GM10847 (cell line): ENCODE results near the gene FXN.

Experiments used
- POLR2A ChIP-seq: IDR thresholded peaks from 2 replicates; pipeline ENCODE4 v1.6.1; 2011; ENCODE audit not compliant: insufficient read length; ENCODE audit errors: extremely low read depth

FXN gene

DNA sequence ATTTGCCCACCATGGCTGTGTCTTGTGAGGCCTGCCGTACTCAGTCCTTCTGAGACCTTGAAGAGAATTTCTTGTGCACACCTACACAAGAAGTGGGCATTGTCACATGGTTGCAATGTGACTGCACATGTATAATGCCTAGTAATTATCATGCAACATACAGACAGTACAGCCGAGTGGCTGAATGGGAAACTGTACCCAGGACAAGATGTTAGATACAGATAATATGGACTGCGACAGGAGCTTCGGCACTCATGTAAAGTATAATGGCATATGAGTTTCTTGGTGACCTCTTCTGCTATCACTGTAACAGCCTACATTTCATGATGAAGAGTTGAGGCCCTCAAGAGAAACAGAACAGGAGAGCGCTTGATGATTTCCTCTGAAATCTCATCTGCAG, 16.8 kb upstream of the FXN start:
- TF ChIP-seq POLR2A: no peak

DNA sequence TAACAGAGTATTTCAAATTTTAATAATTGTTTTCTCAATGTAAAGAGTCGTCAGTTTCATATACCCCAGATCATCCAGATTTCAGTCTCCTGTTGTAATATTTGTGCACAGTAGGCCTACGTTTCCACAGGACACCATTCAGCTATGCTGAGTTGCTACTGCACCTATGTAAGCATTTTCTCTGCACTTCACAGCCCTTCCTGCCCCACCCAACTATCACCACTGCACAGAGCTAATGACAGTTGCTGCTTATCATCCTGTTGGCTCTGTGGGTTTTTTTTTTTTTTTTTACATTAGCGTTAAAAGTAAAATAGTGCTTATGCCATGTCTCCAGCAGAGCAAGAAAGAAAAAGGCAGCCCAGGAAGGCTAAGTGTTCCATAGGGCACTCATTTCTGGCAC, 15.7 kb upstream of the FXN start:
- TF ChIP-seq POLR2A: no peak

DNA sequence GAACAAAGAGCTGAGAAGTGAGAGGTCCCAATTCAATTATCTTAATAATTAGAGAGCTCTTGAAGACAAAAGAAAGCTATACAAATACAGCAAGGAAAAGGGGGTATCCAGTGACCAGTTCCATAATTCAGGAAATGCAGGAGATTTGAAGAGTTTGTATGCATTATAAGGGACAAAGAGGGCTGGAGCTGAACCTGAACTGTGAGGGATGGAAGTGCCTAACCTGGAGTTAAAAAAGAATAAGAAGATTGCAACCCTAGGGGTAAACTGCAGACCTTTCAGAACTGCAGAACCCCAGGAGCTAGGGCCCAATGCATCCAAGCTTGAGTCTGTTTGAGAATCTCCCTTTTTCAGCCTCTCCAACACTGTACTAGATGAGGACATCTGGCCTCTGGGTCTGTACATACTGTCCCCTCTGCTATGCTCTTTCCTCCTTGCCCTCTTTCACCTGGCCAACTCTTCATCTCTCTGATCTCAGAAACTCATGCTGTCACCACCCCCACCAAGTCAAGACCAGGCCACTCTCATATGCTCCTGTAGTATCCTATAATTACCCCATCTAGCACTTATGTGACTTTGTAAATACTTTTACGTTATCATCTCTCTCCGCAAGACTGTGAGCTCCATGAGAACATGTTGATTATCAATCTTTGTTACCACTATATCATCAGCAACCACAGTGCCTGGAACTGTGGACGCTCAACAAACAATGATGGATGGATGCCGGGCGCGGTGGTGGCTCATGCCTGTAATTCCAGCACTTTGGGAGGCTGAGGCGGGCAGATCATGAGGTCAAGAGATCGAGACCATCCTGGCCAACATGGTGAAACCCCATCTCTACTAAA, 15.0 kb upstream of the FXN start:
- no peak for TF ChIP-seq POLR2A

GRCh38 chr9:69023650-69024049, 11.9 kb upstream of the FXN start:
- no peak for TF ChIP-seq POLR2A

GRCh38 chr9:69027355-69028097, 8.0 kb upstream of the FXN start:
- no peak for TF ChIP-seq POLR2A

DNA sequence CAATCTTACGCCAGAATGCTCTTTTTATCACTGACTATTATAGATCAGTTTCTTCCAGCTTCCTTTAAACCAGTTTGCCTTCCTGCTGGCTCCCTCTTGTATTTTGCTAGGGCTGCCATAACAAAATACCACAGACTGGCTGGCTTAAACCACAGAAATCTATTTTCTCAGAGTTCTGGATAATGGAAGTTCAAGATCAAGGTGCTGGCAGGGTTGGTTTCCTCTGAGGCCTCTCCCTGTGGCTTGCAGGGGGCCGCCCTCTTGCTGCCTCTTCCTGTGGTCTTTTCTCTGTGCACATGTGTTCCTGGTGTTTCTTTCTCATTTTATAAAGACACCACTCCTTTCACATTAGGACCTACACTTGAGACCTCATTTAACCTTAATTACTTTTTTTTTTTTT, 6.8 kb upstream of the FXN start:
- TF ChIP-seq POLR2A: no peak

GRCh38 chr9:69029535-69029934, 6.0 kb upstream of the FXN start:
- no peak for TF ChIP-seq POLR2A

- TF ChIP-seq POLR2A: no peak
These were observed 4.5 kb upstream of the FXN start for GRCh38 chr9:69030851-69031645.

DNA sequence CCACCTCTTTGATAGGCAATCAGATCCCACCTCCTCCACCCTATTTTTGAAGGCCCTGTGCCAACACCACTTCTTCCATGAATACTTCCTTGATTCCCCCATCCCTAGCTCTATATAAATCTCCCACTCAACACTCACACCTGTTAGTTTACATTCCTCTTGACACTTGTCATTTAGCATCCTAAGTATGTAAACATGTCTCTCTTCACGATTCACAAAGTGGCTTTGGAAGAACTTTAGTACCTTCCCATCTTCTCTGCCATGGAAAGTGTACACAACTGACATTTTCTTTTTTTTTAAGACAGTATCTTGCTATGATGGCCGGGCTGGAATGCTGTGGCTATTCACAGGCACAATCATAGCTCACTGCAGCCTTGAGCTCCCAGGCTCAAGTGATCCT, 1.5 kb upstream of the FXN start:
- no peak for TF ChIP-seq POLR2A

DNA sequence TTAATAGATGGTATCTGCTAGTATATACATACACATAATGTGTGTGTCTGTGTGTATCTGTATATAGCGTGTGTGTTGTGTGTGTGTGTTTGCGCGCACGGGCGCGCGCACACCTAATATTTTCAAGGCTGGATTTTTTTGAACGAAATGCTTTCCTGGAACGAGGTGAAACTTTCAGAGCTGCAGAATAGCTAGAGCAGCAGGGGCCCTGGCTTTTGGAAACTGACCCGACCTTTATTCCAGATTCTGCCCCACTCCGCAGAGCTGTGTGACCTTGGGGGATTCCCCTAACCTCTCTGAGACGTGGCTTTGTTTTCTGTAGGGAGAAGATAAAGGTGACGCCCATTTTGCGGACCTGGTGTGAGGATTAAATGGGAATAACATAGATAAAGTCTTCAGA, 757 bp downstream of the FXN start:
- TF ChIP-seq POLR2A: no peak

DNA sequence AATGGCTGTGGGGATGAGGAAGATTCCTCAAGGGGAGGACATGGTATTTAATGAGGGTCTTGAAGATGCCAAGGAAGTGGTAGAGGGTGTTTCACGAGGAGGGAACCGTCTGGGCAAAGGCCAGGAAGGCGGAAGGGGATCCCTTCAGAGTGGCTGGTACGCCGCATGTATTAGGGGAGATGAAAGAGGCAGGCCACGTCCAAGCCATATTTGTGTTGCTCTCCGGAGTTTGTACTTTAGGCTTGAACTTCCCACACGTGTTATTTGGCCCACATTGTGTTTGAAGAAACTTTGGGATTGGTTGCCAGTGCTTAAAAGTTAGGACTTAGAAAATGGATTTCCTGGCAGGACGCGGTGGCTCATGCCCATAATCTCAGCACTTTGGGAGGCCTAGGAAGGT, 1.2 kb downstream of the FXN start:
- TF ChIP-seq POLR2A: no peak

DNA sequence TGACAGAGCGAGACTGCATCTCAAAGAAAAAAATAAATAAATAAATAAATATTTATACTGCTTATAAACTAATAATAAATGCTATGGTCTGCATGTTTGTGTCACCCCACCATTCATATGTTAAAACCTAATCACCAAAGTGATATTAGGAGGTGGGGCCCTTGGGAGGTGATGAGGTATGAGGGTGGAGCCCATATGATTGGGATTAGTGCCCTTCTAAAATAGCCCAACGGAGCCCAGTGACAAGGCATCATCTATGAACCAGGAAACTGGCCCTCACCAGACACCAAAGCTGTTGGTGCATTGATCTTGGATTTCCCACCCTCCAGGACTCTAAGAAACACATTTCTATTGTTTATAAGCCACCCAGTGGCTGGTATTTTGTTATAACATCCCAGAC, 5.1 kb downstream of the FXN start:
- TF ChIP-seq POLR2A: no peak

DNA sequence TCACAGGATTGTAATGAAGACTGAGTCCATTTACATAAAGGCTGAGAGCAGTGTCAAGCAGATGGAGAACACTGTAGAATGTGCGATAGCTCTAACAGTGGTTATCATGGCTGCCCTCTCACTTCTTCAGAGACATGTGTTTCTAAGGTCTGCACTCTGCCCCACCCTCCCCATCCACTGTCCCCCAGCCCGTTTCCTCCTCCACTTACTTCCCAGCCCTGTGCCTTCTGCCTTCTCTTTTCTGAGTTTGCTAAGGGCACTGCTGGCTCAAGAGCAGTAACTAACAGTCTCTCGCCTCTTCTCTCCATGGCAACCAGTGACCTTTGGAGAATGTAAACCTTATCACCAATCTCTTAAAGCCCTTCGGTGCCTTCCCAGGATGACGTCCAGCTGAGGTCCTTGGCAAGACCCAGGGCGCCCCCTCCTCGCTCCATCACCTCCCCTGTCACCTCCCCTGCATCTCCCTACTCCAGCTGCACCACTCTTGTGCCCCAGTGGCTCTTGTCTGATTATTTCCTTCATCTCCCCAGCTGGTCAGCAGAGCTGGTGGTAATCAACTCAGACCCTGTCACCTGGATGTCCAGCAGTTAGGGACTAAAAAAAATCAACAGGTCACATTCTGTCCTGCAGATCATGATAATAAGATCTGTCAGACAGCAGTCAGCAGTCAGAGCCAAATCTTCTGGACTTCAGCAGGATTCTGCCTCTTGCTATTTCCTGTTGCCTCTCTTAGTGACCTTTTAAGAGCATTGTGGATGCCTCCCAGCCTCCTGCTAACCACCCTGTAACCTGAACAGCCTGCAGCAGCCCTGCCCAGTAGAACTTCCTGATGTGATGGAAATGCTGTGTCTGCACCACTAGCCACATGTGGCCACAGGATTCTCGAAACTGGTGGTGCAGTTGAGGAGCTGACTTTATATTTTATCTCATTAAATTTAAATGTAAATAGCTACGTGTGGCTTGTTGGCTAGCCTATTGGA, 9.0 kb downstream of the FXN start:
- no peak for TF ChIP-seq POLR2A

GRCh38 chr9:69045821-69046220, 10.3 kb downstream of the FXN start:
- TF ChIP-seq POLR2A: no peak

- no peak for TF ChIP-seq POLR2A
These were observed 11.2 kb downstream of the FXN start for GRCh38 chr9:69046723-69047122.
